NCI-H2196 (cell line): ENCODE results near the gene ENOSF1.
"Not testable (repeated sequence)": the region's sequence is repeated elsewhere in the genome, so short reads cannot be mapped to it uniquely, and the experiment has no call there.

ENCODE experiments used
- DNase-seq: peaks from one replicate; lab custom pipeline; 2025; ENCODE audit not compliant: unreplicated experiment; lab: John Stamatoyannopoulos, UW

Gene ENOSF1

GRCh38 chr18:708096-708495 lies 4.3 kb downstream of the ENOSF1 start:
- DNase-seq = no peak

- DNase-seq = no peak
These were observed 6.0 kb downstream of the ENOSF1 start for GRCh38 chr18:706405-706804.

- DNase-seq = no peak
These were observed 9.0 kb downstream of the ENOSF1 start for GRCh38 chr18:703213-703967.

- no peak for DNase-seq
These were observed 14.6 kb downstream of the ENOSF1 start for GRCh38 chr18:697800-698199.

GRCh38 chr18:697012-697411 lies 15.4 kb downstream of the ENOSF1 start:
- DNase-seq = no peak

GRCh38 chr18:693466-694187 lies 18.8 kb downstream of the ENOSF1 start:
- DNase-seq = no peak

GRCh38 chr18:692824-693223 lies 19.6 kb downstream of the ENOSF1 start:
- no peak for DNase-seq

- no peak for DNase-seq
These were observed 24.1 kb downstream of the ENOSF1 start for GRCh38 chr18:688323-688722.

- DNase-seq = no peak
These were observed 25.9 kb downstream of the ENOSF1 start for GRCh38 chr18:686339-687111.

GRCh38 chr18:685438-685837 lies 27.0 kb downstream of the ENOSF1 start:
- no peak for DNase-seq

GRCh38 chr18:683531-683930 lies 28.9 kb downstream of the ENOSF1 start:
- DNase-seq = no peak

- no peak for DNase-seq
These were observed 29.6 kb downstream of the ENOSF1 start for GRCh38 chr18:682833-683232.

- not testable (repeated sequence) for DNase-seq
These were observed 30.0 kb downstream of the ENOSF1 start for GRCh38 chr18:682416-682815.

- DNase-seq = no peak
These were observed 30.4 kb downstream of the ENOSF1 start for GRCh38 chr18:681985-682384.

GRCh38 chr18:680392-680791 lies 32.0 kb downstream of the ENOSF1 start:
- no peak for DNase-seq

- no peak for DNase-seq
These were observed 32.9 kb downstream of the ENOSF1 start for GRCh38 chr18:679516-679915.

- DNase-seq = no peak
These were observed 33.8 kb downstream of the ENOSF1 start for GRCh38 chr18:678482-679182.

- DNase-seq = no peak
These were observed 34.5 kb downstream of the ENOSF1 start for GRCh38 chr18:677951-678381.

- DNase-seq = no peak
These were observed 35.3 kb downstream of the ENOSF1 start for GRCh38 chr18:677145-677544.

- DNase-seq = no peak
These were observed 35.7 kb downstream of the ENOSF1 start for GRCh38 chr18:676736-677135.

GRCh38 chr18:676069-676468 lies 36.4 kb downstream of the ENOSF1 start:
- DNase-seq = no peak
